HepG2 (cell line): ENCODE results near the gene TMEM220. TPM values are rescaled to one million over a fixed set of nuclear protein-coding genes. Genes with fewer than 3 reads are reported as not detected.

Experiments
- ADNP ChIP-seq: sonication (generic); formaldehyde crosslinking; IDR thresholded peaks from 2 replicates; pipeline ENCODE4 v1.4.0; 2020; ENCODE audit warnings: missing genetic modification reagents
- BCL6 ChIP-seq: IDR thresholded peaks from 2 replicates; pipeline ENCODE4 v1.6.1; 2016; ENCODE audit warnings: missing genetic modification reagents, missing compliant biosample characterization
- ELF1 ChIP-seq: sonication (generic); formaldehyde crosslinking; IDR thresholded peaks from 2 replicates; pipeline ENCODE4 v1.4.0; 2020; ENCODE audit warnings: missing genetic modification reagents
- FOXK1 ChIP-seq: sonication (generic); formaldehyde crosslinking; IDR thresholded peaks from 2 replicates; pipeline ENCODE4 v1.4.0; 2020; ENCODE audit warnings: low read depth, missing genetic modification reagents, borderline replicate concordance
- FOXK2 ChIP-seq: fragments of 450-650 bp; IDR thresholded peaks from 2 replicates; pipeline ENCODE4 v1.6.1; 2016
- GTF3A ChIP-seq: sonication (generic); formaldehyde crosslinking; conservative IDR thresholded peaks from 2 replicates; pipeline ENCODE4 v1.4.0; 2020; ENCODE audit warnings: mild to moderate bottlenecking, missing genetic modification reagents
- NFYC ChIP-seq: IDR thresholded peaks from 2 replicates; pipeline ENCODE4 v1.6.1; 2016; ENCODE audit warnings: missing genetic modification reagents, missing compliant biosample characterization
- NR2F2 ChIP-seq: IDR thresholded peaks from 2 replicates; pipeline ENCODE4 v1.6.1; 2012; ENCODE audit warnings: low read depth, inconsistent platforms, borderline replicate concordance
- PCBP1 ChIP-seq: fragments of 200-400 bp; formaldehyde crosslinking; IDR thresholded peaks from 2 replicates; pipeline ENCODE4 v1.6.1; 2017; ENCODE audit warnings: mild to moderate bottlenecking, low read depth, low read length, borderline replicate concordance
- PHF20 ChIP-seq: sonication (generic); formaldehyde crosslinking; IDR thresholded peaks from 2 replicates; pipeline ENCODE4 v1.5.0; 2020; ENCODE audit warnings: mild to moderate bottlenecking, missing genetic modification reagents
- PREB ChIP-seq: sonication (generic); formaldehyde crosslinking; IDR thresholded peaks from 2 replicates; pipeline ENCODE4 v1.4.0; 2020; ENCODE audit warnings: missing genetic modification reagents
- PRPF4 ChIP-seq: fragments of 200-400 bp; formaldehyde crosslinking; IDR thresholded peaks from 2 replicates; pipeline ENCODE4 v1.6.1; 2016; ENCODE audit warnings: low read length, low read depth; ENCODE audit not compliant: poor library complexity, severe bottlenecking
- SAP130 ChIP-seq: IDR thresholded peaks from 2 replicates; pipeline ENCODE4 v1.6.1; 2016; ENCODE audit warnings: low read depth
- SIN3B ChIP-seq: fragments of 150-350 bp; IDR thresholded peaks from 2 replicates; pipeline ENCODE4 v1.6.1; 2014; ENCODE audit warnings: low read length
- STAT6 ChIP-seq: sonication (generic); formaldehyde crosslinking; IDR thresholded peaks from 2 replicates; pipeline ENCODE4 v1.4.0; 2020; ENCODE audit warnings: missing genetic modification reagents, mild to moderate bottlenecking, borderline replicate concordance
- TEAD2 ChIP-seq: sonication (generic); formaldehyde crosslinking; IDR thresholded peaks from 2 replicates; pipeline ENCODE4 v1.9.0; 2021; ENCODE audit warnings: missing genetic modification reagents
- ZFY ChIP-seq: sonication (generic); formaldehyde crosslinking; IDR thresholded peaks from 2 replicates; pipeline ENCODE4 v1.4.0; 2020; ENCODE audit warnings: missing genetic modification reagents
- ZMYM3 ChIP-seq: sonication (generic); formaldehyde crosslinking; IDR thresholded peaks from 2 replicates; pipeline ENCODE4 v1.5.1; 2020; ENCODE audit warnings: mild to moderate bottlenecking, missing genetic modification reagents
- ZNF121 ChIP-seq: sonication (generic); formaldehyde crosslinking; IDR thresholded peaks from 2 replicates; pipeline ENCODE4 v1.5.0; 2020; ENCODE audit warnings: mild to moderate bottlenecking, missing genetic modification reagents
- ZNF234 ChIP-seq: sonication (generic); formaldehyde crosslinking; conservative IDR thresholded peaks from 2 replicates; pipeline ENCODE4 v1.5.1; 2020; ENCODE audit warnings: mild to moderate bottlenecking, missing genetic modification reagents
- ZNF24 ChIP-seq: fragments of 450-650 bp; IDR thresholded peaks from 2 replicates; pipeline ENCODE4 v1.6.1; 2017; ENCODE audit warnings: antibody characterized with exemption, mild to moderate bottlenecking
- ZNF317 ChIP-seq: sonication (generic); formaldehyde crosslinking; IDR thresholded peaks from 2 replicates; pipeline ENCODE4 v1.5.0; 2020; ENCODE audit warnings: mild to moderate bottlenecking, missing genetic modification reagents
- ZNF33A ChIP-seq: sonication (generic); formaldehyde crosslinking; IDR thresholded peaks from 2 replicates; pipeline ENCODE4 v1.5.1; 2020; ENCODE audit warnings: missing genetic modification reagents, mild to moderate bottlenecking, moderate library complexity, borderline replicate concordance
- ZNF510 ChIP-seq: sonication (generic); formaldehyde crosslinking; IDR thresholded peaks from 2 replicates; pipeline ENCODE4 v1.4.0; 2020; ENCODE audit warnings: low read depth, mild to moderate bottlenecking, missing genetic modification reagents
- ZNF530 ChIP-seq: sonication (generic); formaldehyde crosslinking; IDR thresholded peaks from 2 replicates; pipeline ENCODE4 v1.5.0; 2020; ENCODE audit warnings: low read depth, mild to moderate bottlenecking, missing genetic modification reagents
- ZNF556 ChIP-seq: sonication (generic); formaldehyde crosslinking; IDR thresholded peaks from 2 replicates; pipeline ENCODE4 v1.4.0; 2020; ENCODE audit warnings: mild to moderate bottlenecking, missing genetic modification reagents, borderline replicate concordance
- ZNF570 ChIP-seq: sonication (generic); formaldehyde crosslinking; IDR thresholded peaks from 2 replicates; pipeline ENCODE4 v1.4.0; 2020; ENCODE audit warnings: mild to moderate bottlenecking, missing genetic modification reagents, borderline replicate concordance
- ZNF772 ChIP-seq: sonication (generic); formaldehyde crosslinking; IDR thresholded peaks from 2 replicates; pipeline ENCODE4 v1.5.0; 2020; ENCODE audit warnings: mild to moderate bottlenecking, missing genetic modification reagents
- polyA plus RNA-seq, 8 experiments: library from polyadenylated mRNA; depleted of rRNA in 3 of 8; stranded (reverse) in 7 of 8; unstranded in 1 of 8; fragments of >200 nt; fragmentation: Illumina TruSeq in 4 of 8; extraction: Trizol in 4 of 8; gene quantifications; 2 replicates each; pipeline versions ENCODE4 v1.2.1 to v1.2.3, GENCODE V29; 2011 to 2016; ENCODE audit warnings: low read depth in 4 of 8, missing spikeins in 1 of 8, mixed read lengths in 1 of 8; ENCODE audit not compliant: insufficient read depth in 1 of 8
- total RNA-seq, 5 experiments: library from RNA; depleted of rRNA; stranded (reverse); fragments of >200 nt; fragmentation: Illumina TruSeq; extraction: Trizol; gene quantifications; 2 replicates each; pipeline ENCODE4 v1.2.3, GENCODE V29; 2016; ENCODE audit warnings: low read depth in 1 of 5

The TMEM220 gene
- total and polyA plus RNA-seq, 2 of the 13 experiments (the other 11 are each of a cell fraction or from before 2014, with no cell fraction given): 1.3 to 2.2 TPM

GRCh38 chr17:10697092-10698081 is 32.4 kb downstream of the TMEM220 start, which contains the start of the genes ADPRM and SCO1 (continued):
- TF ChIP-seq ZNF772 (peak; percentile 70; the same call in 1 of the 2 replicates), ZFY (peak; percentile 96), TEAD2 (CRISPR knock-in tag) (no peak), NFYC (peak; percentile 59), ZNF510 (CRISPR knock-in tag) (0 out of 2 replicates have a peak, but pooled peaks have one; percentile 41), GTF3A (no peak), FOXK1 (CRISPR knock-in tag) (peak; percentile 75; the same call in 1 of the 2 replicates), ZNF24 (no peak), STAT6 (no peak), PRPF4 (no peak), FOXK2 (no peak), PREB (CRISPR knock-in tag) (0 out of 2 replicates have a peak, but pooled peaks have one; percentile 53), ELF1 (peak; percentile 93), ZNF317 (CRISPR knock-in tag) (0 out of 2 replicates have a peak, but pooled peaks have one; percentile 48), PHF20 (peak; percentile 97), ZNF121 (CRISPR knock-in tag) (no peak), ZNF556 (CRISPR knock-in tag) (peak; percentile 97), ZNF234 (CRISPR knock-in tag) (0 out of 2 replicates have a peak, but pooled peaks have one; percentile 29), NR2F2 (no peak), ZMYM3 (CRISPR knock-in tag) (no peak; the same call in 1 of the 2 replicates), PCBP1 (0 out of 2 replicates have a peak, but pooled peaks have one; percentile 27), SAP130 (CRISPR knock-in tag) (peak; percentile 96), BCL6 (peak; percentile 35; the same call in 1 of the 2 replicates), ADNP (CRISPR knock-in tag) (no peak), SIN3B (peak; percentile 35; the same call in 1 of the 2 replicates), ZNF33A (CRISPR knock-in tag) (no peak), ZNF570 (CRISPR knock-in tag) (no peak), ZNF530 (CRISPR knock-in tag) (no peak)
